ENCODE data around the gene MACROD2. TPM values are rescaled to one million over a fixed set of nuclear protein-coding genes. Genes with fewer than 3 reads are reported as not detected.

Gene MACROD2
- total RNA-seq, 1 experiment from 2014 or later: 1.5 TPM

- no peak for DNase-seq
- Histone ChIP-seq H3K4me3 (ENCODE audit: insufficient read depth, low read depth, low read length) (no peak overlapping the region), H3K36me3 (replicated peaks; ENCODE audit: control insufficient read depth, insufficient read depth, low read length) (no peaks in the 10 kb centered on the region), H3K27me3 (ENCODE audit: control insufficient read depth, insufficient read depth, low read length) (no peaks in the 10 kb centered on the region)
These were observed 825.5 kb downstream of the MACROD2 start for GRCh38 chr20:14820771-14821170.

- no peaks in the 10 kb centered on the region for H3K36me3 ChIP-seq (replicated peaks; ENCODE audit: control insufficient read depth, insufficient read depth, low read length)
- no peak for DNase-seq
- H3K27me3 ChIP-seq (ENCODE audit: control insufficient read depth, insufficient read depth, low read length): no peaks in the 10 kb centered on the region
- H3K4me3 ChIP-seq (ENCODE audit: insufficient read depth, low read depth, low read length): no peak overlapping the region
These were observed 825.9 kb downstream of the MACROD2 start for GRCh38 chr20:14821251-14821650.

- H3K27me3 ChIP-seq (ENCODE audit: control insufficient read depth, insufficient read depth, low read length): no peaks in the 10 kb centered on the region
- H3K36me3 ChIP-seq (replicated peaks; ENCODE audit: control insufficient read depth, insufficient read depth, low read length): no peaks in the 10 kb centered on the region
- no peak overlapping the region for H3K4me3 ChIP-seq (ENCODE audit: insufficient read depth, low read depth, low read length)
- no peak for DNase-seq
These were observed 829.7 kb downstream of the MACROD2 start for GRCh38 chr20:14824996-14825395.

GRCh38 chr20:14826543-14827313, 831.4 kb downstream of the MACROD2 start:
- DNase-seq: no peak
- Histone ChIP-seq H3K36me3 (replicated peaks; ENCODE audit: control insufficient read depth, insufficient read depth, low read length) (no peaks in the 10 kb centered on the region), H3K4me3 (ENCODE audit: insufficient read depth, low read depth, low read length) (no peak overlapping the region), H3K27me3 (ENCODE audit: control insufficient read depth, insufficient read depth, low read length) (no peaks in the 10 kb centered on the region)

GRCh38 chr20:14828459-14828858, 833.1 kb downstream of the MACROD2 start:
- no peaks in the 10 kb centered on the region for H3K27me3 ChIP-seq (ENCODE audit: control insufficient read depth, insufficient read depth, low read length)
- H3K36me3 ChIP-seq (replicated peaks; ENCODE audit: control insufficient read depth, insufficient read depth, low read length): no peaks in the 10 kb centered on the region
- no peak for DNase-seq
- H3K4me3 ChIP-seq (ENCODE audit: insufficient read depth, low read depth, low read length): no peak overlapping the region

GRCh38 chr20:14829906-14830305, 834.6 kb downstream of the MACROD2 start:
- no peaks in the 10 kb centered on the region for H3K27me3 ChIP-seq (ENCODE audit: control insufficient read depth, insufficient read depth, low read length)
- H3K36me3 ChIP-seq (replicated peaks; ENCODE audit: control insufficient read depth, insufficient read depth, low read length): no peaks in the 10 kb centered on the region

GRCh38 chr20:14830466-14830865, 835.1 kb downstream of the MACROD2 start:
- DNase-seq: no peak
- no peak overlapping the region for H3K4me3 ChIP-seq (ENCODE audit: insufficient read depth, low read depth, low read length)
- H3K36me3 ChIP-seq (replicated peaks; ENCODE audit: control insufficient read depth, insufficient read depth, low read length): no peaks in the 10 kb centered on the region
- H3K27me3 ChIP-seq (ENCODE audit: control insufficient read depth, insufficient read depth, low read length): no peaks in the 10 kb centered on the region

More at GRCh38 chr20:14829906-14830305, 834.6 kb downstream of the MACROD2 start:
- no peak for DNase-seq
- no peak overlapping the region for H3K4me3 ChIP-seq (ENCODE audit: insufficient read depth, low read depth, low read length)

- no peak for DNase-seq
- H3K27me3 ChIP-seq (ENCODE audit: control insufficient read depth, insufficient read depth, low read length): no peaks in the 10 kb centered on the region
- no peaks in the 10 kb centered on the region for H3K36me3 ChIP-seq (replicated peaks; ENCODE audit: control insufficient read depth, insufficient read depth, low read length)
- H3K4me3 ChIP-seq (ENCODE audit: insufficient read depth, low read depth, low read length): no peak overlapping the region
These were observed 835.6 kb downstream of the MACROD2 start for GRCh38 chr20:14830899-14831298.

GRCh38 chr20:14832630-14833029, 837.3 kb downstream of the MACROD2 start:
- no peak overlapping the region for H3K4me3 ChIP-seq (ENCODE audit: insufficient read depth, low read depth, low read length)
- H3K36me3 ChIP-seq (replicated peaks; ENCODE audit: control insufficient read depth, insufficient read depth, low read length): no peaks in the 10 kb centered on the region
- no peak for DNase-seq
- no peaks in the 10 kb centered on the region for H3K27me3 ChIP-seq (ENCODE audit: control insufficient read depth, insufficient read depth, low read length)

- Histone ChIP-seq H3K27me3 (ENCODE audit: control insufficient read depth, insufficient read depth, low read length) (no peaks in the 10 kb centered on the region), H3K4me3 (ENCODE audit: insufficient read depth, low read depth, low read length) (no peak overlapping the region), H3K36me3 (replicated peaks; ENCODE audit: control insufficient read depth, insufficient read depth, low read length) (no peaks in the 10 kb centered on the region)
- DNase-seq: no peak
These were observed 843.6 kb downstream of the MACROD2 start for GRCh38 chr20:14838663-14839628.

GRCh38 chr20:14845199-14846160, 850.2 kb downstream of the MACROD2 start:
- H3K27me3 ChIP-seq (ENCODE audit: control insufficient read depth, insufficient read depth, low read length): no peaks in the 10 kb centered on the region
- DNase-seq: no peak
- no peaks in the 10 kb centered on the region for H3K36me3 ChIP-seq (replicated peaks; ENCODE audit: control insufficient read depth, insufficient read depth, low read length)
- no peak overlapping the region for H3K4me3 ChIP-seq (ENCODE audit: insufficient read depth, low read depth, low read length)

GRCh38 chr20:14848806-14849205, 853.5 kb downstream of the MACROD2 start:
- Histone ChIP-seq H3K27me3 (ENCODE audit: control insufficient read depth, insufficient read depth, low read length) (no peaks in the 10 kb centered on the region), H3K36me3 (replicated peaks; ENCODE audit: control insufficient read depth, insufficient read depth, low read length) (no peaks in the 10 kb centered on the region), H3K4me3 (ENCODE audit: insufficient read depth, low read depth, low read length) (no peak overlapping the region)
- no peak for DNase-seq

- DNase-seq: no peak
- Histone ChIP-seq H3K4me3 (ENCODE audit: insufficient read depth, low read depth, low read length) (no peak overlapping the region), H3K27me3 (ENCODE audit: control insufficient read depth, insufficient read depth, low read length) (no peaks in the 10 kb centered on the region), H3K36me3 (replicated peaks; ENCODE audit: control insufficient read depth, insufficient read depth, low read length) (no peaks in the 10 kb centered on the region)
These were observed 857.8 kb downstream of the MACROD2 start for GRCh38 chr20:14853079-14853478.

GRCh38 chr20:14855171-14855570, 859.9 kb downstream of the MACROD2 start:
- DNase-seq: no peak
- Histone ChIP-seq H3K36me3 (replicated peaks; ENCODE audit: control insufficient read depth, insufficient read depth, low read length) (no peaks in the 10 kb centered on the region), H3K4me3 (ENCODE audit: insufficient read depth, low read depth, low read length) (no peak overlapping the region), H3K27me3 (ENCODE audit: control insufficient read depth, insufficient read depth, low read length) (no peaks in the 10 kb centered on the region)

All from H7 (cell line).